ENCODE data around the gene TTYH3.

DNA sequence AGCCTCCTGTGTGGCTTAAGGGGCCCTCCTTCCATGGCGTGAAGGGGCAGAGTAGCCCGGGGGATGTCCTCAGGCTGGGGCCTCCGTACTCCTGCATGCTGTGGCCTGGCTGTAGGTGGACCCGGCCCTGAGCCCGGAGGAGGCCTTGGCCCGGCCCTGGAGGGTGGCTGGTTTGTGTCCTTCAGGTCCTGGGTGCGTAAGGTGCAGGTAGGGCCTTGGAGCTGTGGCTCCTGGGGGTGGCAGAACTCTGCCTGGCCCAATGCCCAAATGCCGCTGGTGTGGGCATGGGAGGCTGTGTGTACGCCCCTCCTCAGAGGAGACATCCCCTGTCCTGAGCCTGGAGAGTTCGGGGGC is 29.3 kb downstream of the TTYH3 start:
- TF ChIP-seq, protein P1, sequence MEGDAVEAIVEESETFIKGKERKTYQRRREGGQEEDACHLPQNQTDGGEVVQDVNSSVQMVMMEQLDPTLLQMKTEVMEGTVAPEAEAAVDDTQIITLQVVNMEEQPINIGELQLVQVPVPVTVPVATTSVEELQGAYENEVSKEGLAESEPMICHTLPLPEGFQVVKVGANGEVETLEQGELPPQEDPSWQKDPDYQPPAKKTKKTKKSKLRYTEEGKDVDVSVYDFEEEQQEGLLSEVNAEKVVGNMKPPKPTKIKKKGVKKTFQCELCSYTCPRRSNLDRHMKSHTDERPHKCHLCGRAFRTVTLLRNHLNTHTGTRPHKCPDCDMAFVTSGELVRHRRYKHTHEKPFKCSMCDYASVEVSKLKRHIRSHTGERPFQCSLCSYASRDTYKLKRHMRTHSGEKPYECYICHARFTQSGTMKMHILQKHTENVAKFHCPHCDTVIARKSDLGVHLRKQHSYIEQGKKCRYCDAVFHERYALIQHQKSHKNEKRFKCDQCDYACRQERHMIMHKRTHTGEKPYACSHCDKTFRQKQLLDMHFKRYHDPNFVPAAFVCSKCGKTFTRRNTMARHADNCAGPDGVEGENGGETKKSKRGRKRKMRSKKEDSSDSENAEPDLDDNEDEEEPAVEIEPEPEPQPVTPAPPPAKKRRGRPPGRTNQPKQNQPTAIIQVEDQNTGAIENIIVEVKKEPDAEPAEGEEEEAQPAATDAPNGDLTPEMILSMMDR (IDR thresholded peaks at IDR 0.05) = no peak
- no peak for TF ChIP-seq POLR2A (IDR thresholded peaks at IDR 0.05)

Measured in uterus (tissue), 2 donors.